Amniotic epithelial cell (primary cell): ENCODE measurements around the gene HOXA9.
A peak's percentile ranks its signal among the peaks of the same experiment; 100 is the strongest.

Source experiments
- DNase-seq: peaks from one replicate; pipeline ENCODE4 v3.0.0-alpha.2; 2010; ENCODE audit warnings: low read depth

HOXA9 gene

DNA sequence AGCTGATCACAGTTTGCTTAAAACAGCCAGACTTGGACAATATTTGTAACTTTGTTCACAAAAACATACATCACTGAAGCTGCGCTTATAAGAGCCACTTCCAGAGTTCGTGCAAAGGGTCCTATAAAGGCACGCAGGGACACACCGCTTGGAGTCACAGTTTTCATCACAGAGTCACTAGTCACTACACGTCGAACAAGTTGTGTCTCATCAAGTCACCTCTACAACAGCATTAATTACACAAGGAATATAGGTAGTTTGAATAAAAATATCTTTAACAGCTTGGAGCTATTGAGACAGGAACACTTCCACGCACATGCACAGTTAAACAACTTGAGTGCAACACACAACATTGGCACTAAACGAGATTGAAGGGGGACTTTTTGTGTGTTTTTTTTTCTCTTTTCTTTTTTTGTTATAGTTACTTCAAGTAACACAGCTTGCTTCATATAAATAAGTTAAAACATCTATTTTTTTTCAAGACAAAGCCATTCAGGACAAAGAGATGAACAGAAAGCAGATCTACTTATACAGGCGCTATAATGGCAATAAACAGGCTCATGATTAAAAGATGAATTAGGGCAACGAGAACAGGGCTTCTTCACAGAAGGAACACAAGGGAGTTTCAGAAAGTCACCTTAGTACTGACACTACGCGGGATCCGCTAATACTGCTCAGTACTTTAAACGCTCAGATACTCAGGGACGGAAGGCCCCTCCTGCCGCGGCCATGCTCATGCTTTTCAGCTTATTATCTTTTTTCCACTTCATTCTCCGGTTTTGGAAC, 24.0 kb downstream of the HOXA9 start:
- no peak for DNase-seq

DNA sequence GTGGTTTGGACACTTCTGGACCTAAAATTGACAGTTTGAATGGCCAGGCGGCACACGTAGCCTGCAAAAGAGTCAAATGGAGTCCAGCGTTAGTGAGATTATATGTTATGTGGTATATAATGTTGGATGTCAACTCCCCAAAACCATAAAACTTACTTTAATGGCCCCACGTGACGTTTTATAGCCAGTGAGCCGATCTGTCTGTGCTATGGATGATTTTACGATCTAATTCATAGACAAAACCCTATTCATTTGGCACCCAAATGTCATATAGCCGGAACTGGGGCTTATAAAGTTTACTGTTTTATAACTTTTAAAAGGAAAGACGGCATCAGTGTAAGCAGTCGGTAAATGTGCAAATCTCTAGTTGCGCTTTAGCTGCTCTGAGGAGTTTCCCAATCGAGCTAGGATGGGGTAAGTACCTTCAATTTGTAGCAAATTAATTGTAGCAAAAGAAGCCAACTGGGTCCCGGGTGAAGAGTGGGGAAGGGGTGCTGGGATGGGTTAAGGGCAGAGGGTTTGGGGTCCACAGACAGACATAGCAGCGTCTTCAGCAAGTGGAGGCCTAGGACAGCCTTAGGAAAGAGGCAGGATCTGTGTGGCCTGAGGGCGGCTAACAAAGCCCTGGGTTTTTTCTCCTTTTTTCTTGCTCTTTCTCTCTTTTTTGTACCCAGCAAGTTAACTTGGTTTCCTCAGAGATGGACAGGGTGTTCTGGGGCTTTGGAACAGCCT, 25.0 kb downstream of the HOXA9 start:
- no peak for DNase-seq

DNA sequence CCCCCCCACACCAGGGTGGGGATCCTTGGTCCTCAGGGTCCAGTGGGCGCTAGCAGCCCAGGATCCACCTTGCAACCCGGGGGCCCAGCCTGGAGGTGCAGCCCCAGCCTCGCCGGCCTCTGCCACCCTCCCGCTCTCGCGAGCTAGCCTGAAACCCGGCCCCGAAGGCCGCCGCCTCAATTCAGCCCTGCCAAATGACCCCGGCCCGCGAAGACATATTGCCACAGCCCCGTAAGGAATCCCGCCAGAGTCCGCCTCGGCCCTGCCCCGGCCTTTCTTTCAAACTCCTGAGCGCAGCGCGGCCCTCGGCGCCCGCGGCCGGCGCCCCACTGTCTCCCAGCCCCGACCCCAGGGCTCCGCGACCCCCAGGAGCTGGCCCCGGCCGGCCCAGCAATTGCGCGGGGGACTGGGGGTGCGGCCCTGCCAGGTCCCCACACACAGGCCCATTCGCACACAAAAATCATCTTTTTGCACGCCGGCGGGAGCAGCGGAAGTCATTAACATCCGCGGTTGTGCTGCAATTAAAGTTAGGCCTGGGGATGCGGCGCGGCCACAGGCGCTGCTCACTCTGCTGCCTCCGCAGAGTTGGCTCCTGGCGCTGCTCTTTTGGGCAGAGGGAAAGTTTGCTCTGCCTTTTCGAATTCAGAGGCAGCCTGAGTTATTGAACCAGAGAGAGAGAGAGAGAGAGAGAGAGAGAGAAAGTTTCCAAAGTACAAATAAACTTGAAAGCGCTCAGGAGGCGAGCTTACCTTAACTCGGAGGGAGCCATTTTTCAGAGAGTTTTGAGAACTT, 25.8 kb downstream of the HOXA9 start:
- no peak for DNase-seq

GRCh38 chr7:27138985-27139333, 26.4 kb downstream of the HOXA9 start:
- no peak for DNase-seq

GRCh38 chr7:27138472-27138871, 26.9 kb downstream of the HOXA9 start:
- no peak for DNase-seq

DNA sequence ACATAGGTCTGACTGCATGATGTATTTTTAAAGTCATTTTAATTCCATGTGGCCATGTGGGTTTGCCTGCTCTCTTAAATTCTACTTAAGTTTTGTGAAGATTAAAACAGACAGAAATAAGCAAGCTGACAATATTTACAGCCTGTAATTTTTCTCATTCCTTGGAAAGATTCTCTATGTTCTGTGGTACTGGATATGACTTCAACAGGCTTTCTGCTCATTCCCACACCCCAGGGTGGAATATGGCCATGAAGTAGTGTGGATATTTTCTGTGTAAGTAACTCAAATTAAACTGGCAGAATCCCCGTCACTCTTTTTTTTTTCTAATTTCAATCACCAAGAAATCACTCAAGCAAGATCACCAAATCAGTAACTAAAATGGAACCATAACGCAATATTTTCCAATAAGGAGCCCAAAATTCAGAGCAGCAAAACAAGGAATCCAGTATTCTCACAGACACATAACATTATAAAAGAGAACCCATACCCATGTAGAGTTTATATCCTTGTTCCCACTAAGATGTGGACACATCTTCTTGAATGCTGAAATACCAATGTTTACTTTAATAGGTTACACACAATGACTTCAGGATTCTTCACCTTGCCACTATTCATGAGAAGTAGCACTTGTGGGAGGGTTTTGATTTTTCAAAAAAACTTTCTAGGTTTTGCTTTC, 27.6 kb downstream of the HOXA9 start:
- no peak for DNase-seq

DNA sequence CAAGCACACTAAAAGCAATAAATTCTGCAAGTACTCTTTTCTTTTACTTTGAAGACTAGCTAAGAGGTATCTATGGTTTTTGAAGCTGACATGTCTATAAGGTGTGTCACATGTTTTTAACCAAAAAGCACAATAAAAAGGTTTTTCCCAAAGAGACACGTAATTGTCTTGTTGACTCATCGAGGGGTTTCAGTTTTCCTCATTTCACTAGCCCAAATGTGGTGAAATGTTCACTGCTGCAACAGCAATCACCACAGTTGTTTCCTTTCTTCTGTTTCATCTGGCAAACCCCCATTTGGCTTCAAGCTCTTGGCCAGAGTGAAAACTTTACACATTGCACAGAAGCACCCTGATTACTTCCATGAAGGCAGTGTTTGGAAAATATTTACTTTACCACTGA, 30.9 kb downstream of the HOXA9 start:
- DNase-seq, result peak; percentile 92

DNA sequence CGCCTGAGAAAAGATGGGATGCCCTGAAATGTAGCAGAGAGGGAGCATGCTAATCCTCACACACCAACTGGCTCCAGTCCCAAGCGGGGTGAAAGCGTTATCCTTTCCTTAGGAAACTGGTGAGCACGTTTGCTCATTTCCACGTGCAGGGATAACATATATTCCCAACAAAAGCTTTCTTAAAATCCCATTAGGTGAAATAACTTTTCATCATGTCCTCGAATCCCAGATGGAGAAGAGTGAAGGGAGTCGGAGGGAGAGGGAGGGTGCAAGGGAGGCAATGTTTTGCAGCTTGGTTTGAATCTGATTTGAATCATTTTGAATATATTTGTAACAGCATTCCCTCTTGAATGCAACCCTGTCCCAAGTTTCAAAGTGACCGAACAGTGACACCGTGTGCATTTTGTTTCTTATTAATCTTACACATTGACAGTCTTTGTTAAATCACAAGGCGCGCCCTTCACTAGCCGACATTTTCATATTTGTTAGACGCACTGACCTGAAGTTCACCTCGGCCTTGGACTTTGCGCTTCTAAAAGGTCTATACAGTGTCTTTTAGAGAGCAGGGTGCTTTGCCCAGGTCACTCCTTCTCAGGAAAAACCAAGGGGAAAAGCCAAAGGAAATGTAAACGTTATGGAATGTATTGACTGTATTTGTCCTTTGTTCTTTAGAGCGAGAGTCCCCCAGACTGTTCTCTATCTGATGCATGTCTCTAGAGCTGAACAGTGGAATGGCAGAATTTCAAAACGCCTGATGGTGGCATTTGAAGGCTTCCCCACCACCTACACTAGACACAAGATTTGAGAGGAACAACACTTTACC, 31.7 kb downstream of the HOXA9 start:
- no peak for DNase-seq

GRCh38 chr7:27132978-27133377, 32.4 kb downstream of the HOXA9 start:
- DNase-seq, result no peak

GRCh38 chr7:27132214-27132613, 33.1 kb downstream of the HOXA9 start:
- peak; percentile 40 for DNase-seq

DNA sequence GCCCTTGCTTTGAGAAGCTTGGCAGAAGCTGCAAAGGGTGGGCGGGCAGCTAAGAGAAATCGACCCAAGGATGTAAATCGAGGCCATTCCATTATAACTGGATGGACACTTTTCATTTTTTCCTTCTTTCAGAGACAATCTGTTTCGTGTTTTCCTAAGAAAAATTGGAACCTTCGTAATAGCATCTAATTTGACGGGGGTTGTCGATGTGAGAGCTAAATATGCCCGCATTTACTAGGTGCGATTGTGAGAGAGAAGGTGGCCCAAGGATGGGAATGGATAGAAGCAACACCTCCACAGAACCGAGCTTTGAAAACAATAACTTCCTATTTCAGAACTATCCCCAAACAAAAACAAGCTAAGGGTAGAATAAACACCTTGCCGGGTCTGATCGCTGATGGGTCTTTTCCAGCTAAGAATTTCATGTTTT, 33.9 kb downstream of the HOXA9 start:
- DNase-seq, result no peak

DNA sequence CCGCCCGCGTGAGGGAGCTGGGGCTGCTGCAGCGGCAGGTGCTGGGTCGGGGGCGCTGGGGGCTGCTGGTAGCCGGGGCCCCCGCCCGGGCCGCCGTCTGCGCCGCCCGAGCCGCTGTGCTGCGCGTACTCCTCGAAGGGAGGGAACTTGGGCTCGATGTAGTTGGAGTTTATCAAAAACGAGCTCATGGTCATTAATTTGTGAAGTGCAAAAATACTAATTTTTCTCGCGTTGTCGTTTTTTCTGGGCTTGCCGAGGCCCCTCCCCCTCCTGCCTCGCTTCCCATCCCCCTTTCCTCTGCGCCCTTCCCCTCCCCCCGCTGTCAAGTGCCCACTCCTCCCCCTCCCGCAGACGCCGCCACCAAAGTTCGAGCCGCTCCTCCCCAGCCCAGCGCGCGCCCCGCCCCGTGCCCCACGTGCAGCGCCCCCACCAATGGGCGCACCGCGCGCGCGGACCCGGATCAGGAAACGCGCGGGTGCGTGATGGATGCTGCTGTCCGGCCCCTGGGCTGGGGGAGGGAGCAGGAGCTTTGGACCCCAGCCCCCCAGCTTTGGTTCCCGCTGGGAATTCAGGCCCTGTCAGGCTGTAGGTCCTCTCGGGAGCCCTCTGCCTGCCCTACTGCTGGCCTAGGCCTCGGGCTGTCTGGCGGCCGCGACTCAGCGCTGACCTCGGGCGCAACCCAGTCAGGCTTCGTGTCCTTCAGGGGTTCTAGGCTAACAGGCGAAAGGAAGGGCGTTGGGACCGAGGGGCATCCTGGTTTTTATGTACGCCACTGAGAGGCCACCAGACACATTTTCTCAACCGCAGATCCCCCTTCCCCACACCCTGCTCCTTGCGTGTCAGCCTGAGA, 34.6 kb downstream of the HOXA9 start, which contains the start of gene HOXA4:
TSS of gene HOXA4 (minus strand) at position 218 of the 850 bp plus-strand sequence. CDS start at position 194, 24 bp downstream.
- DNase-seq, result peak; percentile 82

DNA sequence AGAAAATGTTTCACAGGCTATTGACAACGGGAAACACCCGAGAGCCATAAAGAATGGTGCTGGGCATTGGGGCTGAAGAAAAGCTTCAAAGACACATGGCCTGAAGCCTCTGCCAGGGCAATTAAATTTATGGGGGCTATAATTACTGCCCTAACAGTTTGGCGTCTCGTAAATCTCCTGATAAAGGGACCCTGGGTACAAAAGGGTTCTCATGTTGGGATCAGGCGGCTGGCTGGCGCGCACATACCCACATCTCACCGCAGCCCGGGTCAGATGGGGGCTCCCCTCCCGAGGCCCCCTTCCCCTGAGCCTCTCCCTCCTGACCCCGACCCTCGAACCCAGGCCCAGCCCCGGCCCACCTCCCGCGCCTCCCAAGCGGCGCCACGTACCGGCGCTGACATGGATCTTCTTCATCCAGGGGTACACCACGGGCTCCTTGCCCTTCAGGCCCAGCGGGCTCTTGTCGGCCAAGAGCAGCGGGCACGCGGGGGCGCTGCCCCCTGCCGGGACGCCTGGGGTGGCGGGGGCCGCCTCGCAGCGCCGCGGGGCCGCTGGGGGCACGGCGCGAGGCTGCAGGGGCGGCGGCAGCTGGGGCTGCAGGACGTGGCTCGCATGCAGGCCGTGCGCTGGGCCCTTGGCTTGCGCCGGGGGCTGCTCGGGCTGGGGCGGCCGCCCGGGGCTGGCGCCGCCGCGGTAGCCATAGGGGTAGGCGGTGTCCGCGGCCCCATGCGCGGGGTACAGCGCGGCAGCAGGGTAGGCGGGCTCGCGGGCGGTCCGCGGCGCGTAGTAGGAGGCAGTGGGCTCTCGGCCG, 35.4 kb downstream of the HOXA9 start:
- peak; percentile 37 for DNase-seq

DNA sequence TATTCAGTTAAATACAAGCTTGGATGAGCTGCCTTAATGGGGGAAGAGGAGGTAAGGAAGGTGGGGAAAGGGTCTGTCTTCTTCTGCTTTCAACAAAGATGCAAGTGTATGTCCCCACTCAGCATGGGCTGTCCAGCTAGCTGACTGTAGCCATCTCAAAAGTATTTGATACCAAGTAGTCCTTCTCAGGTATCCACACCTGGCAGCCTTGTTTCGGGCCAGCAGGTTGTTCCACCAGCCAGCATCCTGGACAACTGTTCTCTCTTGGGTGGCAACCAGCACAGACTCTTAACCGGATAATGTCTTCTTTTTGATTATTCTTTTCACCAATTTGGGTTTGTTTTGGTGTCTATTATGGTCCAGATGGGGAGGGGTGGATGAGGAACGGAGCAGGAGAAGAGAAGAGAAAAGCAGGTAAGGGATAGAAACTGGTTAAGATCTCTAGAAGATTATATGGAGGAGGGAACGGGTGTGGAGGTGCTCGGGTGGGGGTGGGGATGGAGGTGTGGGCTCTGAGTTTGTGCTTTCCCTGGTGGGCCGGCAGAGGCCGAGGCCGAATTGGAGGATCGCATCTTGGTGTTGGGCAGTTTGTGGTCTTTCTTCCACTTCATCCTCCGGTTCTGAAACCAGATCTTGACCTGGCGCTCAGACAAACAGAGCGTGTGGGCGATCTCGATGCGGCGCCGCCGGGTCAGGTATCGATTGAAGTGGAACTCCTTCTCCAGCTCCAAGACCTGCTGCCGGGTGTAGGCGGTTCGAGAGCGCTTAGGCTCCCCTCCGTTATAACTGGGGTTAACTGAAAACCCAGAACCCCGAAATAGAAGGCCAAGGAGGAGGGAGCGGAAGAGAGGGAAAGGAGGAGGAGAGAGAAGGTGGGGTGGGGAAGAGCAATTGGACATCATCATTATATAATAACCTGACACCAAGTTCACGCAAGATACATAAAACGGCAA, 36.3 kb downstream of the HOXA9 start:
- DNase-seq, result no peak

- DNase-seq, result peak; percentile 60
These were observed 37.3 kb downstream of the HOXA9 start for GRCh38 chr7:27128034-27128433.

DNA sequence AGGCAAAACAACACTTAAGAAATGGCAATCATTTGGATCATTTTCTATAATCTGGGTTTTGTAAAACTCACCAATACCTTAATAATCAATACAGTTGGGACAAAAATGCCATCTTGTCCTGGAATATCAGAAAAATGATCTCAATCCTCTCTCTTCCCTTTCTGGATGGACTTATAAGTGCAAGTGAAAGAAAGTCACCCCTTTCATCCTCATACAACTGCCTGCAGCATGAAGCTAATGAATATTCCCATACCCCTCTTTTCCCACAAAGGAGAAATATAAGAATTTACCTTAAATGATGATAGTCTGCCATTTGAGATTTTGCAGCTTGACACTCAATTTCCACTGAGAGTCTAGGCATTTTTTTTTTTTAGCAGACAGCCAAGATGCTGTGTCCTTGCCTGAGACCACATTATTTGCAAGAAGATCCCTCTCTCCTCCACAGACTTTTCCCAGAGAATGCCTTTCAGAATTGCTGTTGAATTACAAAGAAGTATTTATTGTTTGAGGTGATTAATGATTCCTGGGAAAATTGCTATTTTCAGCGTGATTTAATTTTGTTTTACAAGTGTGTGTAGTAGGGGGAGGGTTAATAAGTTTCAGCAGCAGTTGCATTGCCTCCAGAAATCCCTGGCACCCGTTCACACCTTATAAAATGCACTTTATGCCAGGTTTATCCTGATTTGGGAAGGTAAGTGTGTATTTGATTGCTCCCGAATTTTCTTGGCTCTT, 38.6 kb downstream of the HOXA9 start:
- DNase-seq, result no peak

DNA sequence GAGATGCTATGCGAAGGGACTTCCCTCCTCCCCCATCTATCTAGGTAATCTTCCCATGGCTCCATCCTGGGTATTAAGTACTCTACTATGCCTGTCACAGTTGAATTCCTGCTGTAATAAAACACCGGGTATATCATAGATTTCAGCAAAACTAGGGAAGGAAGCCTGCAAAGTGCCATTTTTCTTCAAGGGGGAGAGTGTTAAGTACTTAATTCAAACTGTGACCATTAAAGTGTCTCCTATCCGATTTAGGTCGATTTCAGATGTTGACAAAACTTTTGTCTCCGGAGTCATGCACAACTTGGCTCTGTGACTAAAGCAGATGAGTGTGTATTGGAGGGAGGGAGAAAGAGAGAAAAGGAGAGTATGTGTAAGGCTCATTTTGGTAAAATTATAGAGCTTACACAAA, 39.3 kb downstream of the HOXA9 start:
- no peak for DNase-seq
